ENCODE measurements around the gene KCNG4. TPM values are rescaled to one million over a fixed set of nuclear protein-coding genes. Genes with fewer than 3 reads are reported as not detected.

The KCNG4 gene
- total RNA-seq, result not detected in 2 replicates

GRCh38 chr16:84239909-84240308, at the start of gene KCNG4:
TSS of gene KCNG4 (minus strand) at chr16:84240012. CDS start at chr16:84237485, 2,527 bp downstream.

GRCh38 chr16:84190731-84191388, 49.0 kb downstream of the KCNG4 start, which contains the start of gene ADAD2:
TSS of gene ADAD2 (plus strand) at chr16:84191157. CDS start at chr16:84191231, 74 bp downstream.

GRCh38 chr16:84186685-84187437, 53.0 kb downstream of the KCNG4 start, which contains the start of gene TAF1C:
TSS of gene TAF1C (minus strand) at chr16:84187057. CDS start at chr16:84184988, 2,069 bp downstream.

Other genes with a start within 250 kb of the KCNG4 start
- gene SLC38A8, start 197.2 kb downstream of the KCNG4 start, total RNA-seq, result not detected in 2 replicates
- 85.1 and 87.3 TPM in 2 replicates for gene MBTPS1, start 123.1 kb downstream of the KCNG4 start, total RNA-seq
- gene HSDL1, start 94.8 kb downstream of the KCNG4 start, total RNA-seq, result 18.0 and 20.4 TPM in 2 replicates
- not detected in 2 replicates for gene DNAAF1, start 94.7 kb downstream of the KCNG4 start, total RNA-seq
- 18.9 and 36.2 TPM in 2 replicates for gene TAF1C, start 53.0 kb downstream of the KCNG4 start, total RNA-seq
- gene ADAD2, start 48.9 kb downstream of the KCNG4 start, total RNA-seq, result not detected in 2 replicates
- gene WFDC1, start 54.9 kb upstream of the KCNG4 start, total RNA-seq, result 0.13 and 9.7 TPM in 2 replicates
- gene ATP2C2, start 128.5 kb upstream of the KCNG4 start, total RNA-seq, result under 0.01 TPM in 1 of 2 replicates, not detected in the other

All from epithelial cell of alveolus of lung (primary cell).